Panc1 (cell line): ENCODE data around the gene LAMTOR3. TPM values are rescaled to one million over a fixed set of nuclear protein-coding genes. Genes with fewer than 3 reads are reported as not detected.

Experiments used
- ATAC-seq: fragments of 200-7000 bp; cut with Tn5 transposase; 2 replicates; pipeline ENCODE4 v1.9.1; 2020; ENCODE audit warnings: mild to moderate bottlenecking, moderate library complexity
- BruUV-seq: library from RNA; stranded (reverse); fragments of 400-500 nt; replicated peaks from 2 replicates; lab custom pipeline; 2021; lab: Mats Ljungman, UMichigan
- CTCF ChIA-PET: fragments of 300-600 bp; sonication (Branson Sonifier 250); formaldehyde crosslinking; loops from one replicate; lab custom pipeline; 2022; ENCODE audit warnings: antibody characterized with exemption; lab: Charles Lee
- POLR2A ChIA-PET: fragments of 300-600 bp; sonication (Branson Sonifier 250); formaldehyde crosslinking; loops from one replicate; lab custom pipeline; 2022; ENCODE audit warnings: antibody characterized with exemption; lab: Charles Lee
- DNase-seq: peaks from one replicate; pipeline ENCODE4 v3.0.0-alpha.2; 2010; ENCODE audit warnings: low read depth, low spot score
- H3K27ac ChIP-seq: 2 replicates; pipeline ENCODE4 v1.5.1; 2011; ENCODE audit warnings: mild to moderate bottlenecking, low read length, inconsistent platforms
- H3K27me3 ChIP-seq: fragments of 200-500 bp; sonication (Bioruptor generic); 2 replicates; pipeline ENCODE4 v1.6.0; 2014; ENCODE audit warnings: low read length, inconsistent platforms; ENCODE audit not compliant: control insufficient read depth, insufficient read depth
- H3K36me3 ChIP-seq: fragments of 200-500 bp; sonication (Bioruptor generic); 2 replicates; pipeline ENCODE4 v1.5.1; 2014; ENCODE audit warnings: inconsistent platforms, mild to moderate bottlenecking, low read length, moderate library complexity; ENCODE audit not compliant: control insufficient read depth, insufficient read depth
- H3K4me1 ChIP-seq: 2 replicates; pipeline ENCODE4 v1.5.1; 2011; ENCODE audit warnings: inconsistent platforms, mild to moderate bottlenecking, low read length, moderate library complexity; ENCODE audit not compliant: control insufficient read depth, insufficient read depth
- H3K4me3 ChIP-seq, 2 experiments: 2 replicates each; pipeline ENCODE4 v1.5.1; 2011 to 2012; ENCODE audit warnings: low read depth in 2 of 2, low read length in 2 of 2, mild to moderate bottlenecking in 2 of 2, inconsistent platforms in 1 of 2, moderate library complexity in 1 of 2
- H3K9me3 ChIP-seq: fragments of 200-500 bp; sonication (Bioruptor generic); 2 replicates; pipeline ENCODE4 v1.5.1; 2014; ENCODE audit warnings: low read depth, mild to moderate bottlenecking, inconsistent platforms, low read length, moderate library complexity; ENCODE audit not compliant: control insufficient read depth, insufficient read depth
- CTCF ChIP-seq: fragments of 450-650 bp; IDR thresholded peaks from 2 replicates; pipeline ENCODE4 v1.5.1; 2017; ENCODE audit warnings: mild to moderate bottlenecking
- POLR2AphosphoS5 ChIP-seq: IDR thresholded peaks from 2 replicates; pipeline ENCODE4 v1.6.1; 2012; ENCODE audit warnings: mild to moderate bottlenecking, low read depth, low read length, moderate library complexity
- SIN3A ChIP-seq: IDR thresholded peaks from 2 replicates; pipeline ENCODE4 v1.6.1; 2012; ENCODE audit warnings: low read depth, mild to moderate bottlenecking, low read length, moderate library complexity, borderline replicate concordance; ENCODE audit not compliant: insufficient read depth
- TCF7L2 ChIP-seq: IDR thresholded peaks from 2 replicates; pipeline ENCODE4 v1.6.1; 2011; ENCODE audit warnings: mild to moderate bottlenecking, low read depth, low read length, inconsistent platforms
- in situ Hi-C: cut with HindIII; loops from 2 replicates; pipeline ENCODE4 v1.10.0; 2016; ENCODE audit warnings: low sequenced_read_pairs, low pct_unique_long_range_greater_than_20kb
- intact Hi-C: fragments of 100-400 bp; cut with micrococcal nuclease; formaldehyde crosslinking; loops from one replicate; pipeline ENCODE4 v1.10.0; 2022; ENCODE audit not compliant: unreplicated experiment
- total RNA-seq: library from RNA; stranded (reverse); gene quantifications from one replicate; pipeline ENCODE4 v1.2.1, GENCODE V29; 2021; ENCODE audit not compliant: unreplicated experiment
- TF ChIP-seq, protein P1 (sequence below), 2 experiments: IDR thresholded peaks; 2 replicates each; pipeline ENCODE4 v1.6.1; 2011 to 2012; ENCODE audit warnings: low read depth in 2 of 2, control low read depth in 1 of 2, low read length in 1 of 2, mild to moderate bottlenecking in 1 of 2, moderate library complexity in 1 of 2; ENCODE audit not compliant: insufficient read depth in 1 of 2

LAMTOR3 gene
- total RNA-seq, 1 experiment from 2014 or later, result 20.3 TPM

DNA sequence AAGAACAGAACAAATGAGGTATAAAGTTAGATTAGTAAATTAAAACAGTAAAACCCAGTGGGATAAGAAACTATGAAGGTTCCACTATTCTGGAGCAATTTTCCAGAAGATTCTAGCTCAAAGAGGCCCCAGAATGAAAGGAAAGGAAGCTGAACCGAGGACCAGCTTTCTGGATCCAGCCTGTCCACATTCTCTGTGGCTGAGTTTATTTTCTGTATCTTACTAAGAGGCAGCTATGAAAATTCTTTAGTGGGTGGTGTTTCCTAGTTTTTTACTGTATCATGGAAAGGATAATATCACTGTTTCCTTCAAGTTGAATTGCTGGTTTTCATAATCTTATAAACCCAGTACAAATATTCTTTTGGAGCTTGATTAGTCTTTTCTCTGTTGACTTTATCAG, 65.8 kb downstream of the LAMTOR3 start:
- no peak for TF ChIP-seq CTCF
- TF ChIP-seq POLR2AphosphoS5, result no peak
- TF ChIP-seq, protein P1, sequence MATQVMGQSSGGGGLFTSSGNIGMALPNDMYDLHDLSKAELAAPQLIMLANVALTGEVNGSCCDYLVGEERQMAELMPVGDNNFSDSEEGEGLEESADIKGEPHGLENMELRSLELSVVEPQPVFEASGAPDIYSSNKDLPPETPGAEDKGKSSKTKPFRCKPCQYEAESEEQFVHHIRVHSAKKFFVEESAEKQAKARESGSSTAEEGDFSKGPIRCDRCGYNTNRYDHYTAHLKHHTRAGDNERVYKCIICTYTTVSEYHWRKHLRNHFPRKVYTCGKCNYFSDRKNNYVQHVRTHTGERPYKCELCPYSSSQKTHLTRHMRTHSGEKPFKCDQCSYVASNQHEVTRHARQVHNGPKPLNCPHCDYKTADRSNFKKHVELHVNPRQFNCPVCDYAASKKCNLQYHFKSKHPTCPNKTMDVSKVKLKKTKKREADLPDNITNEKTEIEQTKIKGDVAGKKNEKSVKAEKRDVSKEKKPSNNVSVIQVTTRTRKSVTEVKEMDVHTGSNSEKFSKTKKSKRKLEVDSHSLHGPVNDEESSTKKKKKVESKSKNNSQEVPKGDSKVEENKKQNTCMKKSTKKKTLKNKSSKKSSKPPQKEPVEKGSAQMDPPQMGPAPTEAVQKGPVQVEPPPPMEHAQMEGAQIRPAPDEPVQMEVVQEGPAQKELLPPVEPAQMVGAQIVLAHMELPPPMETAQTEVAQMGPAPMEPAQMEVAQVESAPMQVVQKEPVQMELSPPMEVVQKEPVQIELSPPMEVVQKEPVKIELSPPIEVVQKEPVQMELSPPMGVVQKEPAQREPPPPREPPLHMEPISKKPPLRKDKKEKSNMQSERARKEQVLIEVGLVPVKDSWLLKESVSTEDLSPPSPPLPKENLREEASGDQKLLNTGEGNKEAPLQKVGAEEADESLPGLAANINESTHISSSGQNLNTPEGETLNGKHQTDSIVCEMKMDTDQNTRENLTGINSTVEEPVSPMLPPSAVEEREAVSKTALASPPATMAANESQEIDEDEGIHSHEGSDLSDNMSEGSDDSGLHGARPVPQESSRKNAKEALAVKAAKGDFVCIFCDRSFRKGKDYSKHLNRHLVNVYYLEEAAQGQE (IDR thresholded peaks at IDR 0.05; ENCODE audit: insufficient read depth in 1 of 2, low read depth in 2 of 2, low read length in 1 of 2), result no peak
- no peak for TF ChIP-seq SIN3A
- TF ChIP-seq TCF7L2, result no peak
- H3K4me1 ChIP-seq, result no peaks in the 10 kb centered on the region
- POLR2A ChIA-PET, result no interaction called here
- no peak overlapping the region for H3K4me3 ChIP-seq
- ATAC-seq (no peak), DNase-seq (no peak)
- no TSS peak for BruUV-seq
- in situ Hi-C loops, result no loop called here
- intact Hi-C loops, result no loop called here
- no peaks in the 10 kb centered on the region for H3K36me3 ChIP-seq
- H3K27me3 ChIP-seq, result no peaks in the 10 kb centered on the region
- no peak overlapping the region for H3K27ac ChIP-seq
- CTCF ChIA-PET, result no interaction called here
- no peaks in the 10 kb centered on the region for H3K9me3 ChIP-seq

Other genes starting within 250 kb of the LAMTOR3 start
- gene C4orf54, start 236.6 kb downstream of the LAMTOR3 start, total RNA-seq, result not detected
- not detected for gene DAPP1, start 77.6 kb downstream of the LAMTOR3 start, total RNA-seq
- gene DNAJB14, start 52.2 kb upstream of the LAMTOR3 start, total RNA-seq, result 41.5 TPM
- 450 TPM for gene H2AZ1, start 55.8 kb upstream of the LAMTOR3 start, total RNA-seq